Fibroblast of peridontal ligament (primary cell): ENCODE data around the gene ACBD6.

ENCODE experiments used
- DNase-seq: peaks from one replicate; pipeline ENCODE4 v3.0.0-alpha.2; 2010; ENCODE audit errors: extremely low read depth

Gene ACBD6

DNA sequence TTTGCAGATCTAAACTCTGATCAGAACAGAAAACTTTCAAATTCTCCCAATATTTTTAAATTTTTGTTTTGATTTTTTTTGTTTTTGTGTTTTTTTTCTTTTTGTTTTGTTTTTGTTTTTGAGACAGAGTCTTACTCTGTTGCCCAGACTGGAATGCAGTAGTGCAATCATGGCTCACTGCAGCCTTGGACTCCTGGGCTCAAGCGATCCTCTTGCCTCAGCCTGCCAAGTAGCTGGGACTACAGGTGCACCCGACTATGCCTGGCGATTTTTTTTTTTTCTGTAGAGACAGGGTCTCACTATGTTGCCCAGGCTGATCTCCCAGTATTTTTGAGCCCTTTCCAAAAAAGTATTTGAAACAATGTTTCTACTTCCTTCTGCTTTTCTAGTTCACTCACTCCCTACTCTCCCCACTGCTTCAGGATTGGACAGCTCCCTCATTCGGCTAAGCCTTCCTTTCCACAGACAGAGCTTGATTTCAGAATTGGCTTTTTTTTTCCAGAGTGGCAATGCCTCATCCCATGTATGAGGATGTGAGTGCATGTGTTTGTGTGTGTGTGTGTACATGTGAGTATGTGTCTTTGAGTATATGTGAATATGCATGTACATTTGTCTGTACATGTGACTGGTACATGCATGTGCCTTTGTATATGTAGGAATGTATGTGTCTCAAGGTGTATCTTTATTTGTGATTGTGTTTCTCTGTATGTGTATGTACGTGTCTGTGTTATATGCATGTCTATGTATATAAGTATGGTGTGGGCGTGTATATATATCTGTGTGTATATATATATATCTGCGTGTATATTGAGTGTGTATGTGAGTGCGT is 260.4 kb downstream of the ACBD6 start:
- DNase-seq: peak; percentile 24

DNA sequence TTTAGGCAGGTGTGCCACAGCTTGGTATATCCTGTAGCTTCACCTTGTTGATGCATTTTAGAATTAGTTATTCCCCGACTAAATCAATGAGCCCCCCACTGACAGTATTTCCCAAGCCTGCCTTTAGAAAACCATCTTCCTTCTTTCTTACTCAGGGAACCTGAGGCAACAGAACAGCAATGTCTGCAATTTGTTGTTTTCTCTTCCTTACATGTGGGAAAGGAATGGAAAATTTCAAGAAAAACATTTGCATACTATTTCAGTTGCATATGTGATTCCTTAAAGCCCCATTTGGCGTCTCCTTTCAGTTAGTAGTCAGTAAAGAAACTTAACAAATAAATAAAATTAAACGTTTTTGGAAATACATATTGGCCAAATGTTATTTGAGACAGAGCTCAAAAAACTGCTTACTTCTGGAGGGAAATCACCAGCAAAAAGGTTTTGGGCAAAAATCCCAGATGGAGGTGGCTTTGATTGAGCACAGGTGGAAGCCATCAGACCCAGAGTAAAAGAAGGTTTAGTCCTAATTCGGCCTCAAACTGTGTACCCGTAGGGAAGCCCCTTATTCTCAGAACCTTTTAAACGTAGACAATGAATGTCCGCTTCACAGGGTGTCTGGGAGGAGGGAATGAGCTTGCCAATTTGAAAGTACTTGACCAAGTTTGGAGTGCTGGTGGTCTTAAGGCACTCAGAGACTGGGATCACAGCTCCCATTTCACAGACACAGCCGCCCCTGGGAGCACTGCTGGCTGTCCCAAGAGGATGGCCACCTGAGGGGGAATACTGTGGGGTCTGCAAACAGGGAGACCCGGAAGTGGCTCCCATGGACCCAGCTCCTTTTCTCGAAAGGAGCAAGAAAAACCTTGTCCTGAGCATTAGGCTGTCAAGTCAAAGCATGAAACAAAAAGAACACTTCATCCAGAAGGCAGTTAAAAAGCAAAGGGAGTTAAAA is 263.0 kb downstream of the ACBD6 start:
- no peak for DNase-seq

DNA sequence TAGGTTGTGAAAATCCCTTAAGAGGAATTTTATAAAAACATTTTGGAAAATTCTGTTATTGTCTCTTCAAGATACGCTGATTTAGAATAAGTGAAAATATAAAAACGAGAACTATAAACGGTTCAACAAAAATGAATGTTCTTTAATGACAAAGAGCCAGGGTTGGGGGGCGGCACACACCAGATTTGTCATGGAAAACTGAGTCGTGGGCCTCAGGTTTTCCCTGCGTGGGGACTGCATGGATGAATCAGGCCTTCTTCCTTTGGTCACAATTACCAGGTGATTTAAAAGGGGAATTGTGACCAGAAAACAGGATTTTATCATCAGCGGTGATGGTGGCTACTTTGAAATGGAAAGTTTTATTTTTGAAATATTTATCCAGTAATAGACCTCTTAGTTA is 263.7 kb downstream of the ACBD6 start:
- no peak for DNase-seq
